ENCODE results near the gene PLEKHA7.

Gene PLEKHA7

DNA sequence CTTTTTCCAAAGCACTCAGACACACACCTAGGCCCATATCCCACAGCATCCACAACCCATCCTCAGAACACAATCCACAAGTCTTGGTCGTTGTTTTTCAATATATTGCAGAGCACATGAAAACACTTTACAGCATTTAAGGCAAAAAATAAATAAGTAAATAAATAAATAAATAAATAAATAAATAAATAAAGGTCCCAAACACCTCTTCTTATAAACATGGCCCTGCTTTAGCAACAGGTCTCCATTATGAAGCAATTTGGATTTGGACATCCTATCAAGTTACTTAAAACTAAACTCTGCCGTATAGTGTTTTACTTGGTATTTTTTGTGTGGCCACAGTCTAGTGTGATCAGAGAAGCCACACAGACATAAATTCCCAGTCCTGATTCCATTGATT, 10.7 kb upstream of the PLEKHA7 start:
- Histone ChIP-seq H3K4me2 (ENCODE audit: low read length) (no peak overlapping the region), H3K4me1 (ENCODE audit: control insufficient read depth, low read length) (no peaks in the 10 kb centered on the region), H3F3A (ENCODE audit: control insufficient read depth, insufficient read depth) (no peaks in the 10 kb centered on the region), H3K9me2 (replicated peaks; ENCODE audit: control insufficient read depth, low read length) (no peaks in the 10 kb centered on the region), H3K79me2 (ENCODE audit: control insufficient read depth, low read length) (no peaks in the 10 kb centered on the region), H3K27ac (ENCODE audit: low read depth, low read length) (no peak overlapping the region), H3K36me3 (ENCODE audit: control insufficient read depth, low read length) (no peaks in the 10 kb centered on the region), H3K27me3 (ENCODE audit: control insufficient read depth, low read length) (peaks cover 3% of the 10 kb centered on the region), H4K20me1 (ENCODE audit: control insufficient read depth, insufficient read depth, low read depth, low read length) (no peaks in the 10 kb centered on the region), H3K4me3 (ENCODE audit: low read length) (no peak overlapping the region), H3K9me3 (ENCODE audit: control insufficient read depth, insufficient read depth, low read length) (no peaks in the 10 kb centered on the region)
- TF ChIP-seq EZH2phosphoT487 (IDR thresholded peaks at IDR 0.05; ENCODE audit: borderline replicate concordance, low read length), result no peak
- TF ChIP-seq CTCF (IDR thresholded peaks at IDR 0.05; ENCODE audit: low read depth, low read length, poor library complexity, severe bottlenecking), result no peak

- Histone ChIP-seq H3K4me3 (ENCODE audit: low read length) (no peak overlapping the region), H3K4me1 (ENCODE audit: control insufficient read depth, low read length) (no peaks in the 10 kb centered on the region), H3F3A (ENCODE audit: control insufficient read depth, insufficient read depth) (no peaks in the 10 kb centered on the region), H3K36me3 (ENCODE audit: control insufficient read depth, low read length) (no peaks in the 10 kb centered on the region), H4K20me1 (ENCODE audit: control insufficient read depth, insufficient read depth, low read depth, low read length) (no peaks in the 10 kb centered on the region), H3K27ac (ENCODE audit: low read depth, low read length) (no peak overlapping the region), H3K9me3 (ENCODE audit: control insufficient read depth, insufficient read depth, low read length) (no peaks in the 10 kb centered on the region), H3K4me2 (ENCODE audit: low read length) (no peak overlapping the region), H3K79me2 (ENCODE audit: control insufficient read depth, low read length) (no peaks in the 10 kb centered on the region), H3K9me2 (replicated peaks; ENCODE audit: control insufficient read depth, low read length) (no peaks in the 10 kb centered on the region), H3K27me3 (ENCODE audit: control insufficient read depth, low read length) (peaks cover 8% of the 10 kb centered on the region)
- no peak for TF ChIP-seq CTCF (IDR thresholded peaks at IDR 0.05; ENCODE audit: low read depth, low read length, poor library complexity, severe bottlenecking)
- TF ChIP-seq EZH2phosphoT487 (IDR thresholded peaks at IDR 0.05; ENCODE audit: borderline replicate concordance, low read length), result no peak
Measured at GRCh38 chr11:17021511-17021910, 7.3 kb upstream of the PLEKHA7 start.

GRCh38 chr11:17020831-17021230, 6.6 kb upstream of the PLEKHA7 start:
- Histone ChIP-seq H3K4me2 (ENCODE audit: low read length) (no peak overlapping the region), H3K4me1 (ENCODE audit: control insufficient read depth, low read length) (no peaks in the 10 kb centered on the region), H3F3A (ENCODE audit: control insufficient read depth, insufficient read depth) (no peaks in the 10 kb centered on the region), H3K9me3 (ENCODE audit: control insufficient read depth, insufficient read depth, low read length) (no peaks in the 10 kb centered on the region), H3K4me3 (ENCODE audit: low read length) (no peak overlapping the region), H3K79me2 (ENCODE audit: control insufficient read depth, low read length) (no peaks in the 10 kb centered on the region), H3K27ac (ENCODE audit: low read depth, low read length) (no peak overlapping the region), H3K9me2 (replicated peaks; ENCODE audit: control insufficient read depth, low read length) (no peaks in the 10 kb centered on the region), H4K20me1 (ENCODE audit: control insufficient read depth, insufficient read depth, low read depth, low read length) (no peaks in the 10 kb centered on the region), H3K27me3 (ENCODE audit: control insufficient read depth, low read length) (peaks cover 10% of the 10 kb centered on the region), H3K36me3 (ENCODE audit: control insufficient read depth, low read length) (no peaks in the 10 kb centered on the region)
- no peak for TF ChIP-seq EZH2phosphoT487 (IDR thresholded peaks at IDR 0.05; ENCODE audit: borderline replicate concordance, low read length)
- no peak for TF ChIP-seq CTCF (IDR thresholded peaks at IDR 0.05; ENCODE audit: low read depth, low read length, poor library complexity, severe bottlenecking)

DNA sequence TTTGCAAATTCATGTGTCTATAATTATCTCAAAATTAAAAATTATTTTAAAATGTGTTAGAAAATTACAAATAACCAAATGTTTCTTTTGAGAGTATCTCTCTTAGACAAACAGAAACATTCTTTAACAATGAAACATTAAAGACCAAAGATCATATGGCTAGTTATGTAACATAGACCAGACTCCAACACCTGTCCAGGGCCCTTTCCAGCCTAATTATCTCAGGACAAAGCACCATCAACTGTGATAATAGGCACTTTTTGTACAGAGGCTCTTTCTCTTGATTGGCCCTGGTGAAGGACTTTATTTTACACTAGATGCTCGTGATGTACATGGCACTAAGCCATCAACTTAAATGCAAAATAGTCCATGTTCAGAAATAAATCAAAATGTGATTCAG, 5.0 kb upstream of the PLEKHA7 start:
- no peak overlapping the region for H3K4me2 ChIP-seq (ENCODE audit: low read length)
- H3K9me3 ChIP-seq (ENCODE audit: control insufficient read depth, insufficient read depth, low read length), result no peaks in the 10 kb centered on the region
- peaks cover 22% of the 10 kb centered on the region for H3K27me3 ChIP-seq (ENCODE audit: control insufficient read depth, low read length)
- no peak overlapping the region for H3K27ac ChIP-seq (ENCODE audit: low read depth, low read length)
- H3K4me3 ChIP-seq (ENCODE audit: low read length), result no peak overlapping the region
- no peaks in the 10 kb centered on the region for H3K79me2 ChIP-seq (ENCODE audit: control insufficient read depth, low read length)
- H3K36me3 ChIP-seq (ENCODE audit: control insufficient read depth, low read length), result no peaks in the 10 kb centered on the region
- no peak for TF ChIP-seq EZH2phosphoT487 (IDR thresholded peaks at IDR 0.05; ENCODE audit: borderline replicate concordance, low read length)
- no peak for TF ChIP-seq CTCF (IDR thresholded peaks at IDR 0.05; ENCODE audit: low read depth, low read length, poor library complexity, severe bottlenecking)
- H3K4me1 ChIP-seq (ENCODE audit: control insufficient read depth, low read length), result peaks cover 4% of the 10 kb centered on the region; the same call in 1 of the 2 replicates
- H3K9me2 ChIP-seq (replicated peaks; ENCODE audit: control insufficient read depth, low read length), result no peaks in the 10 kb centered on the region
- no peaks in the 10 kb centered on the region for H4K20me1 ChIP-seq (ENCODE audit: control insufficient read depth, insufficient read depth, low read depth, low read length)
- H3F3A ChIP-seq (ENCODE audit: control insufficient read depth, insufficient read depth), result no peaks in the 10 kb centered on the region

Measured in DOHH2 (cell line).